Measurements from ENCODE around the gene ELMO1. TPM values are rescaled to one million over a fixed set of nuclear protein-coding genes. Genes with fewer than 3 reads are reported as not detected.
A peak's percentile ranks its signal among the peaks of the same experiment; 100 is the strongest.

Gene ELMO1
- total RNA-seq, 1 experiment from 2014 or later: 21.7 TPM

- DNase-seq (ENCODE audit: low read depth): no peak
These were observed 567.3 kb downstream of the ELMO1 start for GRCh38 chr7:36881233-36881874.

GRCh38 chr7:36880108-36880507 is 568.6 kb downstream of the ELMO1 start:
- no peak for DNase-seq (ENCODE audit: low read depth)

GRCh38 chr7:36879021-36879420 is 569.6 kb downstream of the ELMO1 start:
- DNase-seq (ENCODE audit: low read depth): no peak

GRCh38 chr7:36878288-36878687 is 570.4 kb downstream of the ELMO1 start:
- no peak for DNase-seq (ENCODE audit: low read depth)

- DNase-seq (ENCODE audit: low read depth): no peak
These were observed 572.9 kb downstream of the ELMO1 start for GRCh38 chr7:36875794-36876193.

GRCh38 chr7:36874041-36874440 is 574.6 kb downstream of the ELMO1 start:
- DNase-seq (ENCODE audit: low read depth): no peak

GRCh38 chr7:36871863-36872262 is 576.8 kb downstream of the ELMO1 start:
- no peak for DNase-seq (ENCODE audit: low read depth)

- DNase-seq (ENCODE audit: low read depth): no peak
These were observed 577.3 kb downstream of the ELMO1 start for GRCh38 chr7:36871355-36871738.

GRCh38 chr7:36870625-36871354 is 577.9 kb downstream of the ELMO1 start:
- DNase-seq (ENCODE audit: low read depth): no peak

GRCh38 chr7:36868727-36869411 is 579.8 kb downstream of the ELMO1 start:
- DNase-seq (ENCODE audit: low read depth): no peak

- no peak for DNase-seq (ENCODE audit: low read depth)
These were observed 583.6 kb downstream of the ELMO1 start for GRCh38 chr7:36865019-36865418.

- DNase-seq (ENCODE audit: low read depth): no peak
These were observed 584.6 kb downstream of the ELMO1 start for GRCh38 chr7:36863901-36864701.

GRCh38 chr7:36862771-36863261 is 585.8 kb downstream of the ELMO1 start:
- DNase-seq (ENCODE audit: low read depth): peak; percentile 26

- no peak for DNase-seq (ENCODE audit: low read depth)
These were observed 587.0 kb downstream of the ELMO1 start for GRCh38 chr7:36861656-36862055.

- DNase-seq (ENCODE audit: low read depth): no peak
These were observed 588.0 kb downstream of the ELMO1 start for GRCh38 chr7:36860681-36861080.

- DNase-seq (ENCODE audit: low read depth): no peak
These were observed 593.3 kb downstream of the ELMO1 start for GRCh38 chr7:36855330-36855729.

GRCh38 chr7:36854652-36855051 is 594.0 kb downstream of the ELMO1 start:
- DNase-seq (ENCODE audit: low read depth): no peak

- DNase-seq (ENCODE audit: low read depth): no peak
These were observed 595.7 kb downstream of the ELMO1 start for GRCh38 chr7:36852931-36853330.

- DNase-seq (ENCODE audit: low read depth): no peak
These were observed 596.6 kb downstream of the ELMO1 start for GRCh38 chr7:36852017-36852416.

GRCh38 chr7:36851382-36851781 is 597.3 kb downstream of the ELMO1 start:
- DNase-seq (ENCODE audit: low read depth): no peak

GRCh38 chr7:36847946-36848345 is 600.7 kb downstream of the ELMO1 start:
- DNase-seq (ENCODE audit: low read depth): no peak

GRCh38 chr7:36844374-36844773 is 604.3 kb downstream of the ELMO1 start:
- no peak for DNase-seq (ENCODE audit: low read depth)
